NCI-H446 treated with DMSO at 0.1 percent for 48 hours (cell line): ENCODE results near the gene LRTM2.

Experiments
- DNase-seq: peaks from one replicate; lab custom pipeline; 2025; lab: John Stamatoyannopoulos, UW

LRTM2 gene

GRCh38 chr12:1842905-1843640, 22.7 kb downstream of the LRTM2 start:
- DNase-seq, result no peak

DNA sequence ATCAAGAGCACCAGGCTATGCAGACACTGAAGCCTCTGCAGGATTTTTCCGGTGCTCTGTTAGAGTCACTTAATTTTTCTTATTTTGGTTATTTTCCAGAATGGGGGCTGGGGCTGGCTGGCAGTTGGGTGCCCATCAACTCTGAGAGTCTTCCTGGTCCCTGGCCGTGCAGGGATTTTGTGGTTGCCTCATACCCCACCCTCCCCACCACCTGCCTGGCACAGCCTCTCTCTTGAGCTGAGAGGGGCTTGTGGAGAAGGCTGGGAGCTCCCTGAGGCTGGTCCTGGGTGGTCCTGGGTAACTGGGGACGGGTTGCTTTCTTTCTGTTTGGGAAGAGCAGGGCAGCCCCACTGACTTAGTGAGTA, 23.3 kb downstream of the LRTM2 start:
- no peak for DNase-seq

- no peak for DNase-seq
These were observed 23.9 kb downstream of the LRTM2 start for GRCh38 chr12:1844223-1844622.

GRCh38 chr12:1844661-1845409, 24.5 kb downstream of the LRTM2 start:
- peak; percentile 52 for DNase-seq

- no peak for DNase-seq
These were observed 25.1 kb downstream of the LRTM2 start for GRCh38 chr12:1845427-1845826.

- DNase-seq, result no peak
These were observed 25.5 kb downstream of the LRTM2 start for GRCh38 chr12:1845886-1846285.

DNA sequence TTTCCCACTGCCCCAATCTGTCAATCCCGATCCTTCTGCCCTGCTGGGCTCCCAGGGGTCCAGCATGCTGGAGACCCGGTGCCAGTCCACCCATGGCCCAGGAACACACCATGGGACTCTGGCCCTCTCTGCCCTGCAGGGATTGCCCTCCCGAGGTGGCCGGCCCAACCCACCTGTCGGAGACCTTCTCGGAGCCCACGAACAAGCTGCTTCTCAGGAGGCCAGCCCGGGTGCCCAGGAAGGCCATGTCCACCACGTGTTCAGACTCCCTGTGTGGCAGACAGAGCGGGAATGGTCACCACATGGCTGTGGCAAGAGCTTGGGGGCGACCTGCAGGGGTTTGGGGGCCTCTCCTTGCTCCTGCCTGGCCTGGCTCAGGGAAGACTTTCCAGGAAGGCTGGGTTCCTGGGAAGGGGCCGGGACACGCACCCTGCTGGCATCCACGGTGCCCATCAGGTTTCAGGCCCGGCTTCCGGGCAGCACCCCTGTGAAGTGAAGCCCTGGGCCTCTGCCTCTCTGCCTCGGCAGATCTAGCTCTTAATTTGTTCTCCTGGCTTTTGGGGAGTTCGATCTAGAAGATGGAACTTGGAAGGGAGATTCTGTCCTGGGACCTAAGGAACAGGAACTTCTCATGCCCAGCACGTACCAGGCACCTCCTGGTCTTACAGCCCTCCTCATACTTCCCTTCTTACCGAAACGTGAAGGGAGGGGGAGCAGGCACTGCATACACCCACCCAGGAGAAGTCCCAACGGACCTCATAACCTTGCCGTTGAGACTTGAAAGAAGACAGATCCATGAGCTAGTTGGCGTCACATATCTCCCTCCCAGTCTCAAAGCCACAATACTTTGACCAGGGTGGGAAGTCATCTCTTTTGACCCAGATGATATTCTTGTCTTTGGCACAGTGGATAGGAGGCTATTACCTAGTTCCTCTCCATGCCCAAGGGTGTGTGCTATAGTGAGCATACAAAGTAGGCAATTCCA, 26.3 kb downstream of the LRTM2 start:
- DNase-seq, result no peak

DNA sequence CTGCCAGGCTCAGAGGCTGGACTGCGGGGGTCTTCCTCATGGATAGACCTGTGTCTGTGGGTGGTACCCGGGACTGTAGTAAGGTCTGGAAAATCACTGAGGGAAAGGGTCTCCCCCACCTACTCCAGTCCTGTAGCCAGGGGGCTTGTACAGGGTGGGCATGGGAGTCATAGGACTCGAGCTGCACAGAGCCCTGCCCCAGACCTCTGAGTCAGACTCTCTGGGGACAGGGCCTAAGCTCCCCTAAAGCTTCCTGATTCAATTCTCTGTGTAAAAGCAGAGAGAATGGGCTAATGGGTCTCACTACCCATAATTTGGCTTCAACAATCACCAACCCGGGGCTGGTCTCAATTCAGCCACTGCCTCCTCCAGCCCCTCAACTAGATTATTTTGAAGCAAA, 27.0 kb downstream of the LRTM2 start:
- DNase-seq, result no peak

- no peak for DNase-seq
These were observed 27.8 kb downstream of the LRTM2 start for GRCh38 chr12:1848146-1848545.

DNA sequence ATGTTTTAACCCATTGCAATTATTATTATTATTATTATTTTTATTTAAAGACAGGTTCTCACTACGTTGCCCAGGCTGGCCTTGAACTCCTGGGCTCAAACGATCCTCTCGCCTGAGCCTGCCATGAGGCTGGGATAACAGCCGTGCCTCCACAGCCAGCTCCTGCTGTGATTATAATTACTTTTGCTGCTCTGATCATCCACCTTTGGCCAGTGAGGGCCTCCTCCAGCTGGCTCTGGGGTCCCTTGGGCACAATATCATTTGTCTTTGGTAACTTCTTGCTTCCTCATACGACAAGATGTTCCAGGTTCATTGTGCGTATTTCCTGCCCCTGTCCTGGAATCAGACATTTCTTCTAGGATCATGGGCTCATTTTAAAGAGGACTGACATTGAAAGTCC, 28.4 kb downstream of the LRTM2 start:
- DNase-seq, result peak; percentile 84

DNA sequence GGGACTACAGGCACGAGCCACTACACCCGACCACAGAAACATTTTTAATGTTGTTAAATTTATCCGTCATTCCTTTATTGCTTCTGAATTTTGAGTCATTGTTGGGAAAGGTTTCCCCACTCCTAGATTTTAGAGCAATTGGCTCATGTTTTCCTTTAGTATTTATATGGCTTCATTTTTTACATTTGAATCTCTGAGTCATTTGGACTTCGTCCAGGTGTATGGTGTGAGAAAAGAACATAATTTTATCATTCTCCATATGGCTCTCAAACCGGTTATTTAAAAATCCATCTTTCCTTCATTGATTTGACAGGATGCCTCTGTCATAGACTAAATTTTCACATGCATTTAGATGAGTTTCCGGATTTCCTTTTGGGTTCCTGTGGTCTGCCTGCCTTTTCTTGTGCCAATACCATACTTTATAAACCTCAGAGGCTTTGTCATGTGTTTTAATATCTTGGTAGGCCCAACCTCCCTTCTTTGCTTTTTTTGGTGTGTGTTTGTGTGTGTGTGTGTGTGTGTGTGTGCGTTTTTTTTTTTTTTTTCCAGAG, 30.9 kb downstream of the LRTM2 start:
- peak; percentile 97 for DNase-seq

DNA sequence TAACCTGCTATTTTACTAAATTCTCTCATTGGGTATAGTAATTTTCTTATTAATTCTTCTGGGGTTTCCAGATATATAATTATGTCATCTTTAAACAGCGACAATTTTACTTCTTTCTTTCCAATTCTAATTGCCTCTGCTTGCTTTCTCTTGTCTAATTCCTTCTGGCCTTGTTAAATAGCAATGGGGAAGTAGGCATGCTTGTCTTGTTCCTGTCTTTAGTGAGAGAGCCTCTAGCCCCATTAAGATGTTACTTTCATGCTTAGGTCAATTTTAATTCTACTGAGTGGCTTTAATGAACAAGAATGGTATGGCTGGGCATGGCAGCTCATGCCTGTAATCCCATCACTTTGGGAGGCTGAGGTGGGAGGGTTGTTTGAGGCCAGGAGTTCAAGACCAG, 31.7 kb downstream of the LRTM2 start:
- DNase-seq, result no peak

DNA sequence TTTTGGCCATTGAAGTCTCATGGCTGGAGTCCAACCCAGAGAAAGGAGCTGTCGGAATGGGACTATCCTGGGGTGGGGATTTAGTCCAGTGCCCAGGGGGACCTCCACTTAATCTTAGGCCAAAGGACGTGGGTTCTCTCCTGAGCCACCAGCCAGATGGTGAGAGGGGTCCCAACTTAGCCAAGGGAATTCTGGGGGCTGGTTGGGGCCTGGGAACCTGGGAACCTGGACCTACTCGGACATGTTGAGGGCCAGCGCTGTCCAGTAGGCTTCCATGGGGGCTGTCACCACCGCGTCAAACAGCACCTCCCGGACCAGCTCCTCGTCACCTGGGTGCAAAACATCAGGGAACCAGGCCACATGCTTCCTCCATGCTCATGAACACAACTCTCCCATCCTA, 33.4 kb downstream of the LRTM2 start:
- DNase-seq, result no peak

DNA sequence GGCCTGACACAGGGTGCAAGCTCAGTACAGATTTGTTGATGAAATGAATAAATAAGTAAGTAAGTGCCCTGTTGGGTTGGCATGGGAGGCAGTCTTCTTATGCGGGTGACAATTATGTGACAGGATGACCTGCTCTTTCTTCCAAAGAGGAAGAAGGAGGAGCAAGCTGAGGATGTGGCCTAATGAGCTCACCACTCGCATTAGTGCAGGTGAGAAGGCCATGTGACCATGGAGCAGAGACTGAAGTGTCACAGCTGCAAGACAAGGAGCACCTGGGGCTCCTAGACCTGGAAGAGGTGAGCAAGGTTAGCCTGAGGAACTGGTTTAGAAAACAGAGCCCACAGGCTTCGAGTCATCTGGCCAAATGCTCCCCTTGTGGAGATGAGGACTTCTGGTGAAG, 34.9 kb downstream of the LRTM2 start:
- no peak for DNase-seq

DNA sequence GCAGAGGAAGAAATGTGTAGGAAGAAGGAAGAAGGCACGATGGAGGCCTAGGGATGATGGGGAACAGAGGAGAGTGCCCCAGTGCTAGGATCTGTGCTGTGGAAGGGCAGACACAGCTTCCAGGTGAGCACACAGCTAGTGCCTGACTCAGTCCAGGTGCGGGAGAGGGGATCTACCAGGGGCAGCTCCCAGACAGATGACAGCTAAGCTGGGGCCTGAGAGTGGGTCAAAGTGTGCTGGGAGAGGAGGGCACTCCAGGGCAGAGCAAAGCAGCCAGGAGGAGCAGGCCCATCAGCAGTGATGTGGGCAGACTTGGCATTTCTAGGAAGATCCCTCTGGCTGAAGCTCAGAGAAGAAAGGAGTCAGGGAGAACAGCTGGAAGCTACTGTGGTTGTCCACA, 36.7 kb downstream of the LRTM2 start:
- DNase-seq, result no peak

DNA sequence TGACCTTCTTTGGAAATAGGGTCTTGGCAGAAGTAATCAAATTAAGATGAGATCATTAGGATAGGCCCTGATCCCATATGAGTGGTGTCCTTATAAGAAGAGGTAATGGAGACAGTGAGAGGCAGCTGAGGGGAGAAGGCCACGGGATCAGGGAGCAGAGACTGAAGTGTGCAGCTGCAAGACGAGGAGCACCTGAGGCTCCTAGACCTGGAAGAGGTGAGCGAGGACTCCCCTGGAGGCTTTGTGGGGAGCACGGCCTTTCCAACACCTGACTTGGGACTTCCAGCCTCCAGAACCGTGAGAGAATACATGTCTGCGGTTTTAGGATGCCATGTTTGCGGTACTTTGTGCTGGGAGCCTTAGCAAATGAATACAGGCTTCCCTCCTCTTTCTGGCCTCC, 37.5 kb downstream of the LRTM2 start:
- DNase-seq, result no peak

GRCh38 chr12:1858456-1858855, 38.1 kb downstream of the LRTM2 start:
- no peak for DNase-seq

DNA sequence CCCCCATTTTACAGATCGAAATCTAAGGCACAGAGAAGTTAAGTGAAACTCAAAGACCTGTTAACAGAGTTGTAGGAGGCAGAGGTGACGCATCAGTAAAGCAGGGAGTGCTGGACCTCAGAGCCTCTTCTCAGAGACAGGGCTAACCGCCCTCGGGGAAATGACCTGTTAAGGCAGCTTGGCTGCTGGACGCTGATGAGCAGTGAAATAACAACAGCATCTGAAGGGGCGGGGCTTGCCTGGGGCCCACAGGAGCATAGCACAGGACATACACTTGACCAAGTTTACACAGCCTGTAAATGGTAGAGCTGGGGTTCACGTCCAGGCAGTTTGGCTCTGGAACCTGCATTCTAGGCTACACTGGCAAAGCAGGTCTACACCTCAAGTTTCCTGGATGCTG, 39.3 kb downstream of the LRTM2 start:
- DNase-seq, result no peak

GRCh38 chr12:1862973-1863372, 42.6 kb downstream of the LRTM2 start:
- DNase-seq, result peak; percentile 52

DNA sequence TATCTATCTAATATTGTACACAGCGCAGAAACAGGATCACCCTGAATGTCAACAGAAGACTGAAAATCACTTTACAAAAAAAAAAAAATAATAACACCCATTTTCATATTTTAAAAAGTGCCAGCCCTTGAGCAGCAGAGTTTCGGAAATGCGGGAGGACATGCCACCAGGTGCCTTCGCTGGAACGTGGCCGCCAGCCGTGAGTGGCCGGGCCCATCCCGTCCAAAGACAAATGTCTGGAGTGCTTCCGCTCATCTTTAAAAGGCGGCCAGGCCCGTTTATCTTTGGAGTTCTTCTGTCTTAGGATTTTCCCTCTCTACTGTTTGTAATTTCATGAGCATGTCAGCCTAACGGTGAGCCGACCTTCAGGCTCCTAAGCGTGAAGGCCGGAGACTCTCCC, 43.5 kb downstream of the LRTM2 start:
- no peak for DNase-seq

DNA sequence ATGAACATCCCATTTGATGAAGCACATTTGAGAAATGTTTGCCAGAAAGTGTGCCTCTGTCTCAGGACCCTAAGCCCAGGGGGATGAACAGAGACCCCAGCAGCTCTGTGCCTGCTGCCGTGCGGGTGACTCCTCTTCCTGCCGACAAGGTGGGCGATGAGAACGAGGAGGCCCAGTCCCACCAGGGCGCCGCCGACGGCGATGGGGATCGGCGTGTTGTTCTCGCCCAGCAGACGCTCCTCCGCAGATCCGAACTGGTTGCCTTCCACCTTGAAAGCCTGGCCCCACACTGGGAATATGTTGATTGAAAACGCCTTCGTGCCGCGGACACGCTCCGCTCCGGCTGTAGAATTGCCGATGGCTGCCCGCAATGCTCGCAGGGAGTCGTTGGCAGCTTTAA, 44.1 kb downstream of the LRTM2 start:
- no peak for DNase-seq

DNA sequence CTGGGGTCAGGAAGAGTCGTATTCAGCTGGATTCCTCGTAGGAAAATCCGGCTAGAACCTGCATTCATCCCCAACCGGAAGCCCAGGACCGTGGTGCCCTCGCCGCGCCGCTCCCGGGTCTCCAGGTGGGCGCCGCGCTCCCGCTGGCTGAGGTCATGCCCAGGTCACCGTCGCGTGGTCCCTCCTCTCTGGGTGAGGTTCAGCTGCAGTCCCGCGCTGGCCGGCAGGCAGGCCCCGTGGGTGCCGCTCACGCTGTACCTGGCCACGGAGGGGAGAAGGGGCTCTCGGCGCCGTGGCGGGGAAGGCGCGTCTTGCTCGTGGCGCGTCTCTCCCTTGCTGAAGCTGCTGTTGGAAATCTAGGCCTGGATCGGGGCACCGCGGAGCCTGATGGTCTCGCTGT, 44.5 kb downstream of the LRTM2 start:
- DNase-seq, result no peak
